ENCODE measurements around the gene ZFYVE28. TPM values are rescaled to one million over a fixed set of nuclear protein-coding genes. Genes with fewer than 3 reads are reported as not detected.

ZFYVE28 gene
- total RNA-seq, 1 donor from 2014 or later = 16.6 TPM

DNA sequence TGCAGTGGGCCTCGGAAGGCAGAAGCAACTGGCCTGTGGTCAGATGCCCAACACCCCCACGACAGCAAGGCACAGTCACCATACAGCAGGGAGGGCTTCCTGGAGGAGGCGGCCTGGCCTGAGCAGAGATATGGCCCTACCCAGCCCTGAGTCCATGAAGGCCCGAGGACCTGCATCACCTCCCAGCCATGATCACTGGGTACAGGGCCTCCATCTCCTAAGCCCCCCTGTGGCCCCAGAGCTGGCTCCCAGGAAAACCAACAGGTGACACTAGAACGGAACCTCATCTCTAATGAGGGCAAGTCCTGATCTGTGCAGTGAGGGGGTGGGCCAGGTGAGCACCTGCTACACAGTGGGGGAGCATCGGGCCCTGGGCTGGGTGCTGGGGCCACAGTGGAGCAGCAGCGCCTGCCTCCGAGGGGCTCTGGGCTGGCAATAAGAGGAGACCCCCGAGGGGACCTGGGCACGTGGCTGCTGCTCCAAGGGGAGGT is 130.3 kb downstream of the ZFYVE28 start:
- intact Hi-C loops (cut with DNase I) = no loop called here
- no peaks in the 10 kb centered on the region for H3K9me3 ChIP-seq
- TF ChIP-seq, protein P1, sequence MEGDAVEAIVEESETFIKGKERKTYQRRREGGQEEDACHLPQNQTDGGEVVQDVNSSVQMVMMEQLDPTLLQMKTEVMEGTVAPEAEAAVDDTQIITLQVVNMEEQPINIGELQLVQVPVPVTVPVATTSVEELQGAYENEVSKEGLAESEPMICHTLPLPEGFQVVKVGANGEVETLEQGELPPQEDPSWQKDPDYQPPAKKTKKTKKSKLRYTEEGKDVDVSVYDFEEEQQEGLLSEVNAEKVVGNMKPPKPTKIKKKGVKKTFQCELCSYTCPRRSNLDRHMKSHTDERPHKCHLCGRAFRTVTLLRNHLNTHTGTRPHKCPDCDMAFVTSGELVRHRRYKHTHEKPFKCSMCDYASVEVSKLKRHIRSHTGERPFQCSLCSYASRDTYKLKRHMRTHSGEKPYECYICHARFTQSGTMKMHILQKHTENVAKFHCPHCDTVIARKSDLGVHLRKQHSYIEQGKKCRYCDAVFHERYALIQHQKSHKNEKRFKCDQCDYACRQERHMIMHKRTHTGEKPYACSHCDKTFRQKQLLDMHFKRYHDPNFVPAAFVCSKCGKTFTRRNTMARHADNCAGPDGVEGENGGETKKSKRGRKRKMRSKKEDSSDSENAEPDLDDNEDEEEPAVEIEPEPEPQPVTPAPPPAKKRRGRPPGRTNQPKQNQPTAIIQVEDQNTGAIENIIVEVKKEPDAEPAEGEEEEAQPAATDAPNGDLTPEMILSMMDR (IDR thresholded peaks at IDR 0.05) = no peak
- ATAC-seq (no peak), DNase-seq (peak; percentile 50)
- no peak overlapping the region for H3K4me3 ChIP-seq
- H3K27ac ChIP-seq = no peak overlapping the region
- H3K27me3 ChIP-seq = no peaks in the 10 kb centered on the region
- H3K4me1 ChIP-seq = no peaks in the 10 kb centered on the region
- H3K36me3 ChIP-seq = no peaks in the 10 kb centered on the region

DNA sequence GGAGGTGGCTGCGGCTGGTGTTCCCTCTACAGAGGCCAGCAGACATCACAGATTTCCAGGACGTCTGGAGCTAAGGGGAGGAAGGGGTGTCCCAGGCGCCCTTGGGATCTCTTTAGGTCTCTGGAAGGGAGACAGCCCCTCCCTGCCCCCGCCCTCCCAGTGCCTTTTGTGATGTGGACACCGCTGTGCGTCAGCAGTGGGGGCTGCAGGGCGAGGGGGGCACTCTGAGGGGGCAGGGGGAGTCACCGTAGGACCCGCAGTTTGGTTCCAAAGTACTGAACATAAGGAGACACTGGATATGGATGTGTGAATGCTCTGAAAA is 130.9 kb downstream of the ZFYVE28 start:
- ATAC-seq (no peak), DNase-seq (peak; percentile 37)
- Histone ChIP-seq H3K9me3 (no peaks in the 10 kb centered on the region), H3K27ac (no peak overlapping the region), H3K36me3 (no peaks in the 10 kb centered on the region), H3K27me3 (no peaks in the 10 kb centered on the region), H3K4me1 (no peaks in the 10 kb centered on the region), H3K4me3 (no peak overlapping the region)
- TF ChIP-seq, protein P1 (IDR thresholded peaks at IDR 0.05) = no peak
- intact Hi-C loops (cut with DNase I) = no loop called here

DNA sequence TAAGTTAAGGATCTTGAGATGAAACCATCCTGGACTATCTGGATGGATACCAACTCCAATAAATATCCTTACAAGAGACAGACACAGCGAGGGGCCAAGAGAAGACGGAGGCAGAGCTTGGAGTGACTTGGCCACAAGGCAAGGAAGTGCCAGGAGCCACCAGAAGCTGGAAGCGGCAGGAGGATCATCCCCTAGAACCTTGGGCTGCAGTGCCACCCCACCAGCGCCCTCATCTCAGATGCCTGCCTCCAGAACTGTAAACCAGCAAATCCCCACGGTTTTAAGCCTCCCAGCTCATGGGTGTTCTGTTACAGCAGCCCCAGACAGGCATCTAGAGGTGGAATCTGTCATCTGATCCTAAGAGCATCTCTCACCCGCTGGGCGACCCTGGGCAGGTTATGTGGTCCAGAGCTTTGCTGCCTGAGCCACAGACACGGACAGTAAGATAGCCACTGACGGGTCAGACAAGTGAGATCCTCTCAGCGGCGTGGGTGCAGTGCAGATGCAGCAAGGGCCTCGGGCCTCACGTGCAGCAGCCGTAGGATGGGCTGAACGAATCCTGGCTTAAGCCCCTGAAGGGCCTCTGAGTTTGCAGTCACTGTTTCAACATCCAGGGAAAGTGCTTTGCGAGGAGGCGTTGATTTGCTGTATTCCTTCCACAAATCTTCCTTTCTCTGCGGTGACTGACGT is 131.4 kb downstream of the ZFYVE28 start:
- DNase-seq (peak; percentile 51), ATAC-seq (no peak)
- Histone ChIP-seq H3K4me3 (no peak overlapping the region), H3K36me3 (no peaks in the 10 kb centered on the region), H3K9me3 (no peaks in the 10 kb centered on the region), H3K27ac (no peak overlapping the region), H3K4me1 (no peaks in the 10 kb centered on the region), H3K27me3 (no peaks in the 10 kb centered on the region)
- intact Hi-C loops (cut with DNase I) = no loop called here
- TF ChIP-seq, protein P1 (IDR thresholded peaks at IDR 0.05) = no peak

DNA sequence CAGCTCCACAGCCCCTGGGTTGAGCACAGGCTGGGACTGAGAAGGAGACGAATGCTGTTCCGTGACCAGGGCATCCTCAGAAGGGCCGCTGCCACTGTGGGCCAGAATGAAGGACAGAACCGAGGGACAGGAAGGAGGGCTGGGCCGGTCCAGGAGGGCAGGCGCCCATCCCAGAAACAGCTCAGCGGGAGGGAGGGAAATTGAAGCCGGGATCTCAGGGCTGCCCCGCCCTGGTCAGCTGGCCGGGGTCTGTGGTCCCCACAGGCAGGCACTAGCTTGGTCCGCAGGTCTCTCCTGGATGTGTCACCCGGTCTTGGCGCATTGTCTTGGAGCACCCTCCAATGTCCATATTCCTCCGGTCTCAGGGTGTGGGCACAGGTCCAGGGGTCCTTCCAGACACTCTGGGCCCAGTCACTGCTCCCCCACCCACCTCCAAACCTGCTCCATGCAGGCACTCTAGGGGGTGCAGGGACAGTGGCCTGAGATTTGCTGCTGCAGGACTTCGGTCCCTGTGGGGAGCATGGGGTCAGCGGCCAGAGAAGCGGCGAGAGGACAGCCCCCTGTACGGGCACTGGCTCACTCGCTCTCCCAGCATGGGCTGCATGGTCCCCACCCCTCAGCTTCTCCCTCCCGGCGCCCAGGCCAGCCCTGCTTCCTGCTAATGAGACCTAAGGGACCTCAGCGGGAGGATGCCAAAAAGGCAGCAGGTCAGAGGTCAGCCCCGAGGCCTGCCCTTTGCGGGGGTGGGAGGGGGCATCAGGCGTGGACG is 132.6 kb downstream of the ZFYVE28 start:
- Histone ChIP-seq H3K36me3 (no peaks in the 10 kb centered on the region), H3K9me3 (no peaks in the 10 kb centered on the region), H3K27ac (no peak overlapping the region), H3K4me3 (no peak overlapping the region), H3K27me3 (no peaks in the 10 kb centered on the region), H3K4me1 (no peaks in the 10 kb centered on the region)
- TF ChIP-seq, protein P1 (IDR thresholded peaks at IDR 0.05) = no peak
- DNase-seq (peak; percentile 58), ATAC-seq (no peak)
- intact Hi-C loops (cut with DNase I) = no loop called here

DNA sequence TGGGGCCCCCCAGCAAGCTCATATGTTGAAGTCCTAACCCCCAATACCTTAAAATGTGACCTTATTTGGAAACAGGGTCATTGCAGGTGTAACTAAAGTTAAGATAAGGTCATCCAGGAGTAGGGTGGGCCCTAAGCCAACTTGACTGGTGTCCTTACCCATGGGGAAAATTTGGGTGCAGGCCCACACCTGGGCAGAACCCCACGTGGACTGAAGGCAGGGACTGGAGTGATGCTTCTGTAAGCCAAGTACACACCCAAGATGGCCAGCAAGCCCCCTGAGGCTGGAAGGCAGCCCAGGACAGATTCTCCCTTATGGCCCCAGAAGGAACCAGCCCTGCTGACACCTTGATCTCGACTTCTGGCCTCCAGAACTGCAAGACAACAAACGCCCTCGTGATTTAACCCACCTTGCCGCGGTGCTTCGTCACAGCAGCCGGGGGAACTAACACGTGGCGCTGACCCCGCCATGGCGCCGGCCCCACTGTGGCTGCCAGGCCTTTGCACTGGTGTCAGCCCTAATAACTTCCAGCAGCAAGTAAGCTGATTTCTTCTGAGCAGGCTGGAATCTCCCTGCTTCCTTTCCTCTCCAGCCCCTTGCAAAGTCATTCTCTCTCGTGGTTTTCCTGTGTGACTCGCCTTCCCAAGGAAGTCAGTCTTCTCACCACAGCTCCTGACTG is 133.4 kb downstream of the ZFYVE28 start:
- Histone ChIP-seq H3K27ac (no peak overlapping the region), H3K4me1 (no peaks in the 10 kb centered on the region), H3K4me3 (no peak overlapping the region), H3K9me3 (no peaks in the 10 kb centered on the region), H3K36me3 (no peaks in the 10 kb centered on the region), H3K27me3 (no peaks in the 10 kb centered on the region)
- DNase-seq (peak; percentile 37), ATAC-seq (no peak)
- intact Hi-C loops (cut with DNase I) = no loop called here
- TF ChIP-seq, protein P1 (IDR thresholded peaks at IDR 0.05) = no peak
